Parathyroid adenoma (tissue), 2 donors: ENCODE measurements around the gene IRAK1BP1.

ENCODE experiments used
- H2AFZ ChIP-seq: fragments of 300-600 bp; sonication (generic); one replicate; pipeline ENCODE4 v1.7.0; 2017; ENCODE audit warnings: antibody characterized with exemption, mild to moderate bottlenecking
- H3K27ac ChIP-seq: fragments of 300-600 bp; sonication (generic); one replicate; pipeline ENCODE4 v1.7.0; 2017
- H3K27me3 ChIP-seq: fragments of 300-600 bp; sonication (generic); one replicate; pipeline ENCODE4 v1.7.0; 2017; ENCODE audit warnings: low read length; ENCODE audit not compliant: control insufficient read depth, insufficient read depth
- H3K36me3 ChIP-seq: fragments of 300-600 bp; sonication (generic); one replicate; pipeline ENCODE4 v1.7.0; 2017; ENCODE audit warnings: low read length; ENCODE audit not compliant: control insufficient read depth, insufficient read depth
- H3K4me1 ChIP-seq: fragments of 300-600 bp; sonication (generic); one replicate; pipeline ENCODE4 v1.7.0; 2017; ENCODE audit warnings: control low read depth
- H3K4me2 ChIP-seq: fragments of 300-600 bp; sonication (generic); one replicate; pipeline ENCODE4 v1.7.0; 2017; ENCODE audit warnings: low read length
- H3K4me3 ChIP-seq: fragments of 300-600 bp; sonication (generic); one replicate; pipeline ENCODE4 v1.7.0; 2017; ENCODE audit warnings: low read depth, low read length
- H3K79me2 ChIP-seq: fragments of 300-600 bp; sonication (generic); one replicate; pipeline ENCODE4 v1.7.0; 2017; ENCODE audit warnings: control low read depth
- H3K9ac ChIP-seq: fragments of 300-600 bp; sonication (generic); one replicate; pipeline ENCODE4 v1.7.0; 2017; ENCODE audit warnings: mild to moderate bottlenecking
- H3K9me3 ChIP-seq: fragments of 300-600 bp; sonication (generic); one replicate; pipeline ENCODE4 v1.7.0; 2017; ENCODE audit warnings: low read length; ENCODE audit not compliant: control insufficient read depth
- CTCF ChIP-seq: fragments of 300-600 bp; sonication (generic); IDR thresholded peaks from one replicate; pipeline ENCODE4 v1.7.0; 2017; ENCODE audit warnings: antibody characterized with exemption, mild to moderate bottlenecking
- donor health status: primary hyperparathyroidism.

Gene IRAK1BP1

GRCh38 chr6:78832091-78832808 lies 35.1 kb upstream of the IRAK1BP1 start:
- TF ChIP-seq CTCF = no peak
- Histone ChIP-seq H3K4me1 (no peaks in the 10 kb centered on the region), H3K9me3 (no peaks in the 10 kb centered on the region), H2AFZ (no peak overlapping the region), H3K36me3 (no peaks in the 10 kb centered on the region), H3K27ac (no peak overlapping the region), H3K4me3 (no peak overlapping the region), H3K9ac (no peak overlapping the region), H3K27me3 (no peaks in the 10 kb centered on the region), H3K4me2 (no peak overlapping the region), H3K79me2 (no peaks in the 10 kb centered on the region)

GRCh38 chr6:78835817-78836216 lies 31.5 kb upstream of the IRAK1BP1 start:
- Histone ChIP-seq H3K4me2 (no peak overlapping the region), H3K79me2 (no peaks in the 10 kb centered on the region), H3K9ac (no peak overlapping the region), H3K27me3 (no peaks in the 10 kb centered on the region), H3K4me1 (no peaks in the 10 kb centered on the region), H3K4me3 (no peak overlapping the region), H3K27ac (no peak overlapping the region), H3K36me3 (no peaks in the 10 kb centered on the region), H2AFZ (no peak overlapping the region), H3K9me3 (no peaks in the 10 kb centered on the region)
- no peak for TF ChIP-seq CTCF

GRCh38 chr6:78836598-78836997 lies 30.8 kb upstream of the IRAK1BP1 start:
- H3K4me1 ChIP-seq = no peaks in the 10 kb centered on the region

GRCh38 chr6:78841111-78841510 lies 26.2 kb upstream of the IRAK1BP1 start:
- no peaks in the 10 kb centered on the region for H3K27me3 ChIP-seq
- no peaks in the 10 kb centered on the region for H3K36me3 ChIP-seq
- H3K79me2 ChIP-seq = no peaks in the 10 kb centered on the region
- H3K9me3 ChIP-seq = no peaks in the 10 kb centered on the region
- H3K27ac ChIP-seq = no peak overlapping the region
- no peak overlapping the region for H3K4me3 ChIP-seq
- TF ChIP-seq CTCF = no peak
- H3K4me2 ChIP-seq = no peak overlapping the region
- peaks cover 12% of the 10 kb centered on the region for H3K4me1 ChIP-seq
- no peak overlapping the region for H3K9ac ChIP-seq
- H2AFZ ChIP-seq = no peak overlapping the region

More at GRCh38 chr6:78836598-78836997, 30.8 kb upstream of the IRAK1BP1 start:
- Histone ChIP-seq H3K27ac (no peak overlapping the region), H3K9me3 (no peaks in the 10 kb centered on the region), H3K4me2 (no peak overlapping the region), H2AFZ (no peak overlapping the region), H3K36me3 (no peaks in the 10 kb centered on the region), H3K27me3 (no peaks in the 10 kb centered on the region), H3K9ac (no peak overlapping the region), H3K79me2 (no peaks in the 10 kb centered on the region), H3K4me3 (no peak overlapping the region)
- TF ChIP-seq CTCF = no peak

GRCh38 chr6:78842953-78843352 lies 24.4 kb upstream of the IRAK1BP1 start:
- H3K36me3 ChIP-seq = no peaks in the 10 kb centered on the region
- H3K4me3 ChIP-seq = no peak overlapping the region
- no peaks in the 10 kb centered on the region for H3K9me3 ChIP-seq
- no peaks in the 10 kb centered on the region for H3K27me3 ChIP-seq
- no peak overlapping the region for H3K9ac ChIP-seq
- peaks cover 21% of the 10 kb centered on the region for H3K4me1 ChIP-seq
- no peak for TF ChIP-seq CTCF
- H3K79me2 ChIP-seq = no peaks in the 10 kb centered on the region
- no peak overlapping the region for H3K27ac ChIP-seq
- H2AFZ ChIP-seq = no peak overlapping the region
- H3K4me2 ChIP-seq = no peak overlapping the region
